HG02571 (cell line): ENCODE results near the gene CLRN2.
"Not testable (repeated sequence)": the region's sequence is repeated elsewhere in the genome, so short reads cannot be mapped to it uniquely, and the experiment has no call there.

ENCODE experiments used
- ATAC-seq: cut with Tn5 transposase; IDR thresholded peaks from one replicate; pipeline ENCODE4 v1.9.1; 2021; ENCODE audit warnings: mild to moderate bottlenecking, moderate library complexity; ENCODE audit not compliant: unreplicated experiment

Gene CLRN2

DNA sequence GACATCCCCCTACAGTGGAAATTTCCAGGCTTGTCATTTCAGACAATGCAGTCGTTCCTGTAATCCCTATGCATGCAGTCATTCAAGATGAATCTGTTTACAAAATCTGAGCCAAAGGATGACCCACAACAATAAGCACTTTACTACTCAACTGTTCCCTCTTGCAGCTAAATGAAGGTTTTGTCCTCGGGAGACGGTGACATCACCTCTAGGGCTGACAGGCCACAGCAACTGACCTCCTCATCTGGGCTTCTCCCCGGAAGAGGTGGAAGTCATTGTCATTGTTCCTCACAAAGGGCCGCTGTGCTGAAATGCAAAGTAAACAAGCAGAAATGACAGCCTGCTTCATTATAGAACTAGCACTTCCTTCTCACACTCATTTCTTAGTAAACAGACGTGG, 29.2 kb downstream of the CLRN2 start:
- no peak for ATAC-seq

DNA sequence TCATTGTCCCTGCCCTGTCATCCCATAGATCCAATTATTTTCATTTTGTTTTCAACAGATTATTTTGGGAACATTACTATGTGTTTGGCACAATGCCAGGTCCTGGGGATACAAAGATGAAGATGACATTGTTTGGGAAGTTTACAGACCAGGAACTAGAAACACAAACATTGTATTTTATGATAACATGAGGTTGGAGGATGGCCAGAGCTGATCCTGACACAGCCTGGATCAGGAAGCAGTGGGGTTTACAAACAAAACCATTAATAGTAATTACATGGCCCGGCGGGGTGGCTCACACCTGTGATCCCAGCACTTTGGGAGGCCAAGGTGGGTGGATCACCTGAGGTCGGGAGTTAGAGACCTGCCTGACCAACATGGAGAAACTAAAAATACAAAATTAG, 29.9 kb downstream of the CLRN2 start:
- no peak for ATAC-seq

DNA sequence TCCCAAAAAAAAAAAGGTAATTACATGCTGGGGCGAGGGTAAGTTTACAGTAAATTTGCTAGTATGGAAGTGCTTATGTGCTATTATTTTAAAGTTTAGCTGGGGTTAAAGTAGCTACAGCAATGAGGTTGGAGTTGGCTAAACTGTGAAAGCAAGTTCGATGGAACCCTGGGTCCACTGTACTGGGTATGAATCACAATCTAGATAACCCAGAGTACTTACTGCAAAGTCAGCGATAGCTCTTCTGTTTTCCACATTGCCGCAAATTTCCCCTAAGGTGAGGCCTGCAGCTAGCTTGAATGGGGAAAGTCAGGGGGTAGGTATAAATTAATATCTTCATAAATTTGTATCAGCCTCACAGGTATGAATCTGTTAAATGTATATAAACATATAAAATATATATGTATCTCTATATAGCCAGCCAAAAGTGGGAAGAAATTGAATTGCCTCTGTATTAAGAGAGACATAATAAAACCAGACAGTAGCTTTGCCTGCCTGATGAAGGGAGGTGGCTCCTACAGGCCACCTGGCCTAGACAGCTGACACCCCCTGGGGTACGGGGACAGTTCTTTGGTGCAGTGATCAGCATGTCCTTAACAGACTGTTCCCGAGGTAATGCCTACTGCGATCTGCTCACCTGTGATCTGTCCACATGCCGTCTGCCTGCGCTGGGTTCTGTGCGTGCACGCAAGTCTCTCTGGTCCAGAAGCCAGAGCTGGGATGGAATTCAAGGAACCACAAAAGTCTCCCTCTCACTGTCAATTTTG, 30.6 kb downstream of the CLRN2 start:
- ATAC-seq: no peak

DNA sequence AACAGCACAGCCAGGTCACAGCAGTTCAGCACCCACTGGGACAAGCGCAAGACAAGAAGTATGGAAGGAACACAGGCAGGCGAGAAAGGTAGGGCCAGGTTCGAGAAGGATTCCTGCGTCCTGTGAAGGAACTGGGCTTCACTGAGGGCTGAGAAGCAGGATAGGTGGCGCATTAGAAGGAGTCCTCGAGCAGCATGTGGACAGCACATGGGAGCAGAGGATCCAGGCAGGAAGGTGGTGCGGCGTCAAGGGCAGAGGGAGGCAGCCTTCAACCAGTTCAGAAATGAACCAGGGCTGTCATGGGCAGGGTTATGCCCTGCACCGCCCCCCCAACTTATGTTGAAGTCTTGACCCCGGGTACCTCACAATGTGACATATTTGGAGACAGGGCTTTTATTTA, 31.3 kb downstream of the CLRN2 start:
- ATAC-seq: no peak

DNA sequence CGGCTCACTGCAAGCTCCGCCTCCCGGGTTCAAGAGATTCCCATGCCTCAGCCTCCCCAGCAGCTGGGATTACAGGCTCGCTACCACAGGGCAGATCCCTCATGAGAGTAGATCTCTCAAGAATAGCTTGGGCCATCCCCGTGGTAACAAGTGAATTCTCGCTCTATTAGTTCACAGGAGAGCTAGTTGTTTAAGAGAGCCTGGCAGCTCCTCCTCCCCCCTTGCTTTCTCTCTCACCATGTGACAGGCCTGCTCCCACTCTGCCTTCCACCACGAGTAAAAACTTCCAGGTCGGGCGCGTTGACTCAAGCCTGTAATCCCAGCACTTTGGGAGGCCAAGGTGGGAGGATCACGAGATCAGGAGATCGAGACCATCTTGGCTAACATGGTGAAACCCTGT, 31.7 kb downstream of the CLRN2 start:
- no peak for ATAC-seq

DNA sequence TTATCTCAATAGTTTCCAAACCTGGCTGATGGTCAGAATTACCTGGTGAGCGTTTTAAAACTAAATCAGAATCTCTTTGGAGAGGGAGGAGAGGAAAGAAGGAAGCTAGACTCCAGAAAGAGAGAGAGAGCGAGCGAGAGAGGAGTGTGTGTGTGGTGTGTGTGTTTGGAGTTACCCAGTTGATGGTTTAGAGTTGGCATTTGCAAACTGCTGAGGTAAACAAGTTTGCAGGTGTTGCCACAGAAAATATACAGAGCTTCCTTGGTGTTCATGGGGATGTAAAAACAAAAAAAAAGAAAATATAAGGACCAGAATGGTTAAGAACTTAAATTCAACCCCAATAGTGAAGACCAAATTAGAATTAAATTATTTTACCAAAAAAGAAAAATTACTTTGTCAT, 35.6 kb downstream of the CLRN2 start:
- ATAC-seq: no peak

DNA sequence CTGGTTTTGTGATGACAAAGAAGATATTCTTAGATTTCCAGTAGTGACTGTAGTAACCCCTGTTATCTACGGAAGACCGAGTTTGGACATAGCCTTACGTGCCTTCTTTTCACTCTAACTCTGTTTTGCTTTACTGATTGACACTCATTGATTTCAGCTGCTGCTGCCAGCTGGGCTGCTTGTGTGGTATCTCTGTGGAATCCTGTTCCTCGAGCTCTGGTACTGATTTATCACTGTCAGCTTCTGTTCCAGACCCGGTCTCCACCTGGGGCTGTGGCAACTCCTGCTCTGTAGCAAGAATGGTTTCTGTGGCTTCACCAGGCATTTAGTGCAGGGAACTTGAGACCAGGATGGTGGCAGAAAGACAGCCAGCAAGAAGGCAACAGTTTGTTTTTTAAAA, 37.5 kb downstream of the CLRN2 start:
- ATAC-seq: no peak

DNA sequence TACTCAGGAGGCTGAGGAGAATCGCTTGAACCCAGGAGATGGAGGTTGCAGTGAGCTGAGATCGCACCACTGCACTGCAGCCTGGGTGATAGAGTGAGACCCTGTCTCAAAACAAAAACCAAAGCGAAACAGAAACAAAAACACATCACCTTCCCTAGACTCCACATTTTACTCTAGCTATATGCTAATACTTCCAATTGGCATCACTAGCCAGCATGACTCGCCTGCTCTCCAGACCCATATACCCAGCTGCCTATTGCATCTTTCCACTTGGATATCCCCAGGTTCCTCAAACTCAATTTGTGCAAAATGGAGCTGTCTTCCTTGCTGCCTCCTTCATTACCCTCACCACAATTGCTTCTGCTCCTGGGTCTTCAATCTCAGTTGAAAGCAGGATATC, 39.6 kb downstream of the CLRN2 start:
- no peak for ATAC-seq

DNA sequence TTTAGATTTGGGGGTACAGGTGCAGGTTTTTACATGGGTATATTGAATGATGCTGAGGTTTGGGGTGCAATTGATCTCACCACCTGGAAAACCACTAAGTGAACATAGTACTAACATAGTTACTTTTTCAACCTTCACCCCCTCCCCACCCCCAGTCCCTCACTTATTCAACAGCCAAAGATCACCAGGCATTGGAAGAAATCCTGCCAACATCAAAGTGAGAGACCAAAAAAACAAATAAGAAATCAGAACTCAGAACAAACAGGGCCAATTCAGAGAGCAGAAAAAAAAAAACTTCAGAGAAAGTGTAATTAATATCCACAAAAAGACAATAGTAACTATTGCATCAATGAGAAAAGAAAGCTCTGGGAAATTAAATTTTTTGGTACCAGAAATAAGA, 41.5 kb downstream of the CLRN2 start:
- no peak for ATAC-seq

DNA sequence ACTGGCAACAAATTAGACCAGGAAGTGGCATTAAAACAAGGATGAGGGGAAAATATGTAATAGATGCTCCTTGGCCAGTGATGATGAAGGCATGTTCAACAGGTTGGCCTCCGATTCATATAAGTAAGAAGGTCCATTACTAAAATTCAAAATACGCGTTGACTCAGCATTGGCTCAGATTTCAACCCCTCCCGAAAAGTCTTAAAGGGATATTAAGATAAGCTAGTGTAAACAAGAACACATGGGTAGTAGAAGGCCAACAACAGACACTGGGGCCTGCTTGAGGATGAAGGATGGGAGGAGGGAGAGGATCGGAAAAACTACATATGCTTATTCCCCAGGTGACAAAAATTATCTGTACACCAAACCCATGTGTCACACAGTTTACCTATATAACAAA, 42.9 kb downstream of the CLRN2 start:
- ATAC-seq: no peak

DNA sequence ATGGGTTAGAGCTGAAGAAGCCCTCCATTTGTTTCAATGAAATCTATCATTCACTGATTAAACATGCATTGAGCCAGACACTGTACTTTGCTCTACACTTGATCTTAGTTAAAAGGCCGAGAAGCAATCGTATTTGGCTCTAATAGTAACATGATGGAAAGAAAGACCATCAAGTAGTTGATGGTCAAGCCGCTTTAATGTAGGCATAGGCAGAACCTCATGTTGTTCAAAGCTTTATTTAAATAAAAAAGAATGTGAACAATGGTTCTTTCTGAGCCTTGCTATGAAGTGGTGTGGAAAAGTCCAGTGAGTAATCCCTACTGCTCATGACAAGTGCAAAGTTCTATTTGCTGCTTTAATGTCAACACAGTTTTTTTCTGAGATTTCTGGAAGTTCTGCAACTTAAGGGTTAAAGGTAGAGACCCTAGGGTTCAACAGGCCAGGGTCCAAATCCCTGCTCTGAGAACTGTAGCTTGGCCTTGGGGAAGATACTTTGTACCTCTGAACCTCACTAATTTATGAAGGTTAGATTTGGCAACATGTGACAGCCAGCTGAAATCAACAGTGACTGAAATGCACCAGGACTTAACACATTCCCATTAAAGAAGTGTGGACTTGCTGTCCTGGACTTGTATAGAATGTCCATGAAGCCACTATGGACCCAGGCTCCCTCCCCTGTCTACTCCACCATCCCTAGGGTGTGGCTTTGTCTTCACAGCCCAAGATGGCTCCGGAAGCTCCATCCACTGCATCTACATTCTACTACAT, 44.2 kb downstream of the CLRN2 start:
- no peak for ATAC-seq

DNA sequence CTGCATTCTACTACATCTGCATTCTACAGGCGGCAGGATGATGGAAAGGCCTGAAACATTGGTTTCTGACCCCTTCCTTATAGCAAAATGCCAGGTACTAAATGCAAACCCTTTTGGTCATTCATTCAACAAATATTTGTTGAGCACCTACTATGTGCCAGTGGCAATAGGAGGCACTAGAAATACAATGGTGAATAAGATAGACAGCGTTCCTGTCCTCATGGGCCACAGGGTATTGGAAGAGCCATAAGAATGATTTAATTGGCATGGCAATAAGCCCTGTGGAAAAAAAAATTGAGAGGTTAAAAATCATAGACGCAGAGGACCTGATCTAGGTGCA, 44.7 kb downstream of the CLRN2 start:
- no peak for ATAC-seq

DNA sequence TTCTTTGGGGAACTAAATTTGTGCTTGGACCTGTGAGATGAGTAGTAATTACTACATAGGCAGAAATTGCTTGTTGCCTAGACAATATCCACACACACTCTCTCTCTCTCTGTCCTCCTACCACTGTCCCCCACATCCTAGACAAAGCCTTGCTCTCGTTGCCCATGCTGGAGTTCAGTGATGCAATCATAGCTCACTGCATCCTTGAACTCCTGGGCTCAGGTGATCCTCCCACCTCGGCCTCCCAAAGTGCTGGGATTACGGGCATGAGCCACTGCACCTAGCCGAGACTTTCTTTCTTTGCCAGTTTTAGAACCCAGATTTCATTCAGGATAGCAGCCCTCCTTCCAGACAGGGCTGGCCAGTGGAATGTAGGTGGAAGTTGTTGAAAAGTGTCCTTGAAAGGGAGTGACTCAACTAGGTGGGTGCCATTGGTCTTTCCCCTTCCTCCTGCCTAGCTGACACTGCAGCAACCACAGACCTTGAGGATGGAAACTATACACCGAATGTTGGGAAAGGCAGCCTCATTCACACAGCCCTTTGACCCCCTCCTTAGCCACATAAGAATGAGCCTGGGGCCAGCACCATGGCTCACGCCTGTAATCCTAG, 45.2 kb downstream of the CLRN2 start:
- no peak for ATAC-seq

DNA sequence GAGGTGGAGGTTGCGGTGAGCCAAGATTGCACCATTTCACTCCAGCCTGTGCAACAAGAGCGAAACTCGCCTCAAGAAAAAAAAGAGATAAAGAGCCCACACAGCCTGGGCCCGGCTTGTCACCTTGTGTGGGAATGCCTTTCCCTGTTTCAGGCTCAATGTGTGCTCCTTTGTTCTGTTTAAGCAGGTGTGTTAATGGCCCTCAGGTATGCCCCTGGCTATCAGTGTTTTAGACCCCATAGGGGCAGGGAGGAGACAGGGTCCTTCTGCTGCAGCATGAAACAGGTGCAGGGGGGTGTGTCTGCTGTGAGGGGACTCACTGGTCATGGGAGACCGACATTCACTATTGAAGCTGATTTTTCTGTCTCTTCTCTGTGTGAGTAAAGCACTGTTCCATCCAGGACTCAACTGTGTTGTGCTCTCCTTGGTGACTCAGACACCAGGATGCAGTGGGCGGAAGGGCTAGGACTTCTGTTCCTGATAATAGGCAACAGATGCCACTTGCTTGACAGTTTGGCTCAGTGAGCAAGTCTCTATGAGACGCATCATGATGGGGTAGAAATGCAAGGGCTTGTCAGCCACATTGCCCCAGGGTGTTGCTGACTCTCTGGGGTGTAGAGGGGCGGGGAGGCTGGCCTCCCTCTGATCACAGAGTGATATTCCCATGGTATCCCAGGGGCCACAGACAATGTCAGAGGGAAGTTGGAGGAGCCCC, 46.4 kb downstream of the CLRN2 start:
- ATAC-seq: no peak

DNA sequence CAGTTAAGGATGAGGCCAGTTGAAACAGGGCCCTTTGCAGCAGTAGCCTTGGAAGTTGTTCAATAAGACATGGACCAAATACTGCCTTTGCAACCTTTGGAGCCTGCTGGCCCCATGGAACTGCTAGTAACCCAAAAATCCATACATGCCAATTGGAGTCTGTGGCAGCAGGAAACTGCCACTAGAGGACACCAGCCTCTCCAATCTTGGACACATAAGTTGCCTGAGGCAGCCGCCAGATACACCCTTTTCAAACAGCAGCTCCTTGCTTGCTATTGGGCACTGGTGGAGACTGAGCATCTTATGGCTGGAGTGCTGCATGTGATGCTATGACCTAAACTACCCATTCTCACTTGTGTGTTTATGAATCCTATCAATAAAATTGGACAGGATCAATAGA, 47.2 kb downstream of the CLRN2 start:
- no peak for ATAC-seq

DNA sequence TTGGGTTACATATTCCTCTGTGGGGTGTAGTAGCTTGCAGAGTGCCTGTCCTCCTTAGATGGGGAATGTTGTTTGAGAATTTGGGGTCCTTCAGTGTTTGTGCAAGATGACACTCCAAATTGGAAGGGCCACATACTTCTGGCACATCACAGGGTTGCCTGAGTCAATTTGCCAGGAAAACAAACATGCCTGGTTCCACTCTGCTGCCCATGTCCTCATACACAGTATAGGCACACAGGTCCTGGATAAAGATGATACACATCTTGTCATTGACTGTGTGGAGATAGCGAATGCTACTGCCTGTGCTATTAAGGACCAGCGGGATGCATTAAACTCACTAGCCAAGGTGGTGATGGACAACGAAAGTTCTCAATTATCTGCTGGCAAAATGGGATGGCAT, 50.9 kb downstream of the CLRN2 start:
- ATAC-seq: no peak

DNA sequence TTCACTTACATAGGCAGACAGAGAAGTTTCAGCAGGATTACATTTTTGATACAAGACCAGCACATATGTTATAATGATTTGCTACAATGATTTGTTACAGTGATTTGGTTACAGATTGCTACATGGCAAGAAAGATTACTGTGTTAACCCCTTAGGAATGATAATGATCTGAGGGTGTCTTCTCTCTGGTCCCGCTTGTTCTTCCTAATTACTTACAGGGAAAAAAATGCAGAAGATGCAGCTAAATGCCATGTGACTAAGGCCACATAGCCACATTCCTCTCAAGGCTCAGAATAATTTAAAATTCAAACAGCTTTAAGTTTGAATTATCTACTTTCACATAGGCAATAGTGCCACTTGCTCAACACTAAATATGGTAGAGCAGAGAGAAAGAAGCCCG, 52.3 kb downstream of the CLRN2 start:
- ATAC-seq: no peak

DNA sequence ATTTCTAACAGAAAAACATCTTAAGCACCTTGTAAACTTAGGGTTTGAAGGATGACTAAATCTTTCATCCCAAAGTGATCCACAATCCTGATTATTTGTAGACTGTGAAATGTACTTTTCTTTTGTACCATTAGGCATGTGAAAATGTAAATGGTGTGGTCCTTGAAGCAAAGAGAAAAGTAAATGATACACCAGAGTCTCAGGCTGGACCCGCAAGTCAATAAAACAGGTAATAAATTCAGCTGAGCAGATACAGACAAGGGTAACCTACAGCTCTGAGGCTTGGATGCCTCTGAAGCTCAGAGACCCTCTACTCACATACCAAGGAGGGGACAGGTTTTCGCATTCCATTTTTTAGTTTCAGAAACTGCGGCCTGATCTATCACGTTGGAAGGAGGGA, 59.2 kb downstream of the CLRN2 start:
- ATAC-seq: no peak

DNA sequence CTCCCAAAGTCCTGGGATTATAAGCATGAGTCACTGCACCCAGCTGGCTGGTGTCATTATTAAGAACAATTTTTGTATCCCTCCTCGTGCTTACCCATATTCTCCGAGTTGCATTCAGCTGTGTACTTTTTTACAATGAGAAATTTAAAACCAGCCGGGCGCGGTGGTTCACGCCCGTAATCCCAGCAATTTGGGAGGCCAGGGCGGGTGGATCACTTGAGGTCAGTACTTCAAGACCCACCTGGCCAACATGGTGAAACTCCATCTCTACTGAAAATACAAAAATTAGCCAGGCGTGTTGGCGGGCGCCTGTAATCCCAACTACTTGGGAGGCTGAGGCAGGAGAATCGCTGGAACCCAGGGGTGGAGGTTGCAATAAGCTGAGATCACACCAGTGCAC, 60.2 kb downstream of the CLRN2 start:
- not testable (repeated sequence) for ATAC-seq
